GM03348 (cell line): ENCODE results near the gene AMPD2.
"Not testable (repeated sequence)": the region's sequence is repeated elsewhere in the genome, so short reads cannot be mapped to it uniquely, and the experiment has no call there.

ENCODE experiments used
- DNase-seq: peaks from one replicate; pipeline ENCODE4 v3.0.0; 2012; ENCODE audit warnings: low spot score

Gene AMPD2

DNA sequence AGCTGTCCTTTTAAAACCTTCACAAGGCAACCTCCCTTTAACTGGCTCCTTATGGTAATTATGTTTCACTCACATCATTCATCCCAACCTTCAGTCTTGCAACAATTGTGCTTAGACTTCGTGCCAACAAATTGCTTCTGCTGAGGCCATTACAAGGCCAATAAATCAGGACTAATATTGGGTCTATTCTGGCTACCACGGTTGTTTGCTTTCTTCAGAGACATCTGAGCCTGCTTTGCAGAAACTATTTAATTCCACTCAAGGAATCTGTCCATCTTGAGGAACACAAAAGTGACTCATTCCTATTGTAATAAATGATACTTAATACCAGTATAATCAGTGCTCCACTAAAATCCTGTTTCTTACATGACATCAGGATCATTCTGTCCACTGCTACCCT lies 33.7 kb downstream of the AMPD2 start:
- DNase-seq = no peak

DNA sequence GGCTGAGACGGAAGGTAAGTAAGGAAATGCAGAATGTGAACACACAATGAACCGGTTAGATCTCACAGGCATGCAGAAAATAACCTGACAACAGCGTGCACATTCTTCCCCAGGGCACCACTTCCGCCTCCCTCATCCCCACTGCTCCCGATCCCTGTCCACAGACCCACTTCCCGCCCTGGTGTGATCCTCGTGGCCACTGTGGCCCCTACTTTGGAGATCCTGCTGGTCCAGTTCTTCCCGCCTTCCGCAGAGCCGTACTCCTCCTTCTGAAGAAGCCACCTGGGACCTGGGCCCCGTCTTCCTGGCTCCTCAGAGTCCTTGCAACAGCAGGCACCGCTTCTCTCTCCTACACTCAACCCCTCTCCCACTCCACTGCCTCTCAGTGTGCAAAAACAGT lies 34.9 kb downstream of the AMPD2 start:
- no peak for DNase-seq

DNA sequence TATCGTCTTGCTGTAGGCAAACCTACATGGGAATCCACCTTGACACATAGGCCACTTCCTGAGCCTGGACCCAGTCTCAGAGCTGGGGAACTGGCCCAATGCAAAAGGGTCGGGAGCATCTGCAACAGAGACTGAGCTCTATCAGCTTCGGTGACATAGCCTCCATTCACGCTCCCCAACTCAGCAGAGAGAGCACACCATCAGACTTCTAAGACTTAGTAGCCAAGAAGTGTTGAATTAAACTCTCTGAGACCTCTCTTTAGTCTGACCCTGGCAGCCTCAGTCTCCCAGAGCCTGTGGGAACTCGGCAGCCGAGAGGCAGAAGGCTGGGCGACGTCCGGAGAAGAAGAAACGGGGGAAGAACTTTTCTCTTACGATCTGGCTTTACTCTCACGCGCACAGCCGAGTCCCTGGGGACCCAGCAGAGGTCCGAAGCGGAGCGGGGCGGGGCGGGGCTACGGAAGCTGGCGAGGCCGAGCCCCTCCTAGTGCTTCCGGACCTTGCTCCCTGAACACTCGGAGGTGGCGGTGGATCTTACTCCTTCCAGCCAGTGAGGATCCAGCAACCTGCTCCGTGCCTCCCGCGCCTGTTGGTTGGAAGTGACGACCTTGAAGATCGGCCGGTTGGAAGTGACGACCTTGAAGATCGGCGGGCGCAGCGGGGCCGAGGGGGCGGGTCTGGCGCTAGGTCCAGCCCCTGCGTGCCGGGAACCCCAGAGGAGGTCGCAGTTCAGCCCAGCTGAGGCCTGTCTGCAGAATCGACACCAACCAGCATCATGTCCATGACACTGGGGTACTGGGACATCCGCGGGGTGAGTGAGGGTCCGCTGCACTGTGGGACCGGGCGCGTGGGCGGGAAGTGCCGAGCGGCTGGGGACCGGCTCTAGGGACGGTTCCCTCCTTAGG lies 36.2 kb downstream of the AMPD2 start, which contains the start of gene GSTM4:
GSTM4 (plus strand) TSS at position 485 of the 905 bp plus-strand sequence; CDS start at position 776, 291 bp downstream.
- peak; percentile 93 for DNase-seq

DNA sequence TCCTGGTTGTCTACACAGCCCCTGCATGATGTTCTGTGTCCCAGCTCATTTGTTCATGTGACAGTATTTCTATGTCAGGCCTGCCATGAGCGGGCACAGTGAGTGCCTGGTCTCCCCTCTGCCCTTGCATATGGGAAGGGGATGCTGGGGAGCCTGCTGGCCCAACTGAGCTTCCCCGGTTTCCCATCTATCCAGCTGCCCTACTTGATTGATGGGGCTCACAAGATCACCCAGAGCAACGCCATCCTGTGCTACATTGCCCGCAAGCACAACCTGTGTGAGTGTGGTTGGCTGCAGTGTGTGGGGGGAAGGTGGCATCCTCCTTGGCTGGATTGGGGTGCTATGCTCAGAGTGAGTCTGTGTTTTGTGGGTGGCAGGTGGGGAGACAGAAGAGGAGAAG lies 37.8 kb downstream of the AMPD2 start:
- no peak for DNase-seq

DNA sequence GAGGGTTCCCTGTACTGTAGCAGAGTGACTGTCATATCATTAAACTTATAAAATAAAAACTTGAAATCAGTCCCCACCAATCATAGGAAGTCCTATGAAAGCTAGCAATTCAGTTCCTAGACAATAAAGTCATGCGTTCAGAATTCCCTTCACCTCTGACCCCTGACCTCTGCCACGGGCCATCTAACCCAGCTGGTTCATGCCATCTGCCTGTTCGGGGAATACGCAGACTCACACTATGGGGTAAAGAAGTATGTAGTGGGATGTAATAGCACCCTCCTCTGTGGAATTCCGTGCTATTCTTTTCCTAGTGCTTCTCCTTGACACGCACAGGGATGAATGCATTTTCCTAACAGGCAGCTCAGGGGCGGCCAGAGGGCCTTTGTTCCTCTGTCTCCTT lies 38.3 kb downstream of the AMPD2 start:
- DNase-seq = no peak

DNA sequence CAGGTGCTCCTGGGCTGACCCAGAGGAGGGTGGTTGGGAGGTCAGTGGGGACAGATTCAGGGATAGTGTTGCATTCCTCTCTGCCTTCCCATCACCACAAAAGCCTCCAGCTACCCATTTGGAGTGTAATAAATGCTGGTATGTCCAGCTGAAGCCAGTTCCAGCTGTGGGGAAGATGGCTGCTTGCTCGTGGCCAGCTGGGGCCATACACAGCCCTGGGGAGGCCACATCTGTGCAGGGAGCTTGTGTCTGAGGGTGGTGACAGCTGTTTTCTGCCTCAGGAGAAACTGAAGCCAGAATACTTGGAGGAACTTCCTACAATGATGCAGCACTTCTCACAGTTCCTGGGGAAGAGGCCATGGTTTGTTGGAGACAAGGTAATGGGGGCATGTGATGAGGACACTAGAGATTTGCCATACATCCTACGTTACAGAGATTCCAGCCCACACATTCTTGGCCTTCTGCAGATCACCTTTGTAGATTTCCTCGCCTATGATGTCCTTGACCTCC lies 39.0 kb downstream of the AMPD2 start:
- no peak for DNase-seq

- no peak for DNase-seq
Observed at GRCh38 chr1:109659145-109659544, 39.5 kb downstream of the AMPD2 start.

GRCh38 chr1:109659997-109660690 lies 40.5 kb downstream of the AMPD2 start:
- no peak for DNase-seq

GRCh38 chr1:109660691-109661026 lies 41.0 kb downstream of the AMPD2 start:
- not testable (repeated sequence) for DNase-seq

DNA sequence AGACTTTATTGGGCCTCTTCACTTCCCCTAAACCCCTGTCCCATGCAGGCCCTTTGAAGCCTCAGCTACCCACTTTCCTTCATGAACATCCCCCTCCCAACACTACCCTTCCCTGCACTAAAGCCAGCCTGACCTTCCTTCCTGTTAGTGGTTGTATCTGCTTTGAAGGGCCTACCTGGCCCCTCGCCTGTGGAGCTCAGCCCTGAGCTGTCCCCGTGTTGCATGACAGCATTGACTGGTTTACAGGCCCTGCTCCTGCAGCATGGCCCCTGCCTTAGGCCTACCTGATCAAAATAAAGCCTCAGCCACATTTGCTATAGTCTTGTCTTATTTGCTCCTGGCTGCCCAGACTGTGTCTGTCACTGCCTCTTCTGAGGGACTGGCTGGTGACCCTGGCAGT lies 41.8 kb downstream of the AMPD2 start:
- no peak for DNase-seq

- no peak for DNase-seq
Observed at GRCh38 chr1:109664671-109665070, 45.0 kb downstream of the AMPD2 start.

DNA sequence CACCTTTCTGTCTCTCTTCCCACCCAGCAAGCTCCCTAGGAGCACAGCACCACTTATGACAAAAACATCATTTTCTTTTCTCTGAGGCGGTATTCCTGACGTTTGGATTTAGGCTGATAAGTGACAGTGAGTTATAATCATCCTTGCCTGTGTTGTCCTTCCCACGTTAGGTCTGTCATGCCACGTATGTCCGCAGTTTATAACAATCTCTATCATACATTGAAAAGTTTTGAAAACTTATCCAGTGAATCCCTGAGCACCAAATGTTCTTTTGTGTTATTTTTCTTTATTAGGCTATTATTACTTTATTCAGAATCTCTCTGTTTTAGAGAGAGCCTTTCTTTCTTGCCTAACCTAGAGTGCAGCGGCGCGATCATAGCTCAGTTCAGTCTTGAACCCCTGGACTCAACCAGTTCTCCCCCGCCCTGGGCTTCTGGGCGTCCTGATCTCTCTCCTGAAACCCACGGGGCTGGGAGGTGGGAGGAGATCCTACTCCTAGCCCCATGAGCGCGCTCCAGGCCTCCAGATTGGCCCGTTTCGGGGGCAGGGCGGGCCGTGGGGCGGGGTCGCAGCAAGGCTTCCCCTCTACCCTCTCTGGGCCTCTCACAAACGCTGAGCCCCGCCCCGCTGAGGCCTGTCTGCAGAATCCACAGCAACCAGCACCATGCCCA lies 48.0 kb downstream of the AMPD2 start, which contains the start of gene GSTM2:
GSTM2 (plus strand) TSS at position 606 of the 671 bp plus-strand sequence; CDS start at position 665, 59 bp downstream.
- DNase-seq = peak; percentile 98

- no peak for DNase-seq
Observed at GRCh38 chr1:109668123-109668775, 48.6 kb downstream of the AMPD2 start.

- DNase-seq = no peak
Observed at GRCh38 chr1:109669246-109669948, 49.8 kb downstream of the AMPD2 start.

GRCh38 chr1:109669949-109670302 lies 50.3 kb downstream of the AMPD2 start:
- DNase-seq = not testable (repeated sequence)

DNA sequence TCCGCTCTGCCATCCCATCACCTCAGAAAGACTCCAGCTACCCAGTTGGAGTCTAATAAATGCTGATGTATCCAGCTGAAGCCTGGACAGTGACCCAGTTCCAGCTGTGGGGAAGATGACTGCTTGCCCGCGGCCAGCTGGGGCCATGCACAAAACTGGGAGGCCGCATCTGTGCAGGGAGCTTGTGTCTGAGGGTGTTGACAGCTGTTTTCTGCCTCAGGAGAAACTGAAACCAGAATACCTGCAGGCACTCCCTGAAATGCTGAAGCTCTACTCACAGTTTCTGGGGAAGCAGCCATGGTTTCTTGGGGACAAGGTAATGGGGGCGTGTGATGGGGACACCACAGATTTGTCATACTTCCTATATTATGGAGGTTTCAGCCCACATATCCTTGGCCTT lies 51.4 kb downstream of the AMPD2 start:
- no peak for DNase-seq

DNA sequence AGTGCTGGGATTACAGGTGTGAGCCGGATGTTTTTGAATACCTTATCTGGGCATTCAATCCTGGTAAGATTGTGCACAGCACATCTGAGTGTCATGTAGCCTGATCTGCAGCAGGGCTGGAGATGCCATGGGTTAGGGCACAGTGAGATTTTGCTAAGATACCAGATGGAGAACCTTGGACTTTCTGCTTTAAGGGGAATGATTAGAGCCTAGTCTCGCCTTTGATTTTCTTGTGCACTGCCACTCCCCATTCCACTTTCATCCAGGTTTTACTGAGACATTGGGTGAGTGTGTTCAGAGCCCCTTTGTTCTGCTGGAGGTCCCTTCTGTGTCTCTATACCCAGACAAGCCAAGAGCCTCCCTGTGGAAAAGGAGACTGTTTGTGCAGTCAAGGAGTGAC lies 54.2 kb downstream of the AMPD2 start:
- not testable (repeated sequence) for DNase-seq

DNA sequence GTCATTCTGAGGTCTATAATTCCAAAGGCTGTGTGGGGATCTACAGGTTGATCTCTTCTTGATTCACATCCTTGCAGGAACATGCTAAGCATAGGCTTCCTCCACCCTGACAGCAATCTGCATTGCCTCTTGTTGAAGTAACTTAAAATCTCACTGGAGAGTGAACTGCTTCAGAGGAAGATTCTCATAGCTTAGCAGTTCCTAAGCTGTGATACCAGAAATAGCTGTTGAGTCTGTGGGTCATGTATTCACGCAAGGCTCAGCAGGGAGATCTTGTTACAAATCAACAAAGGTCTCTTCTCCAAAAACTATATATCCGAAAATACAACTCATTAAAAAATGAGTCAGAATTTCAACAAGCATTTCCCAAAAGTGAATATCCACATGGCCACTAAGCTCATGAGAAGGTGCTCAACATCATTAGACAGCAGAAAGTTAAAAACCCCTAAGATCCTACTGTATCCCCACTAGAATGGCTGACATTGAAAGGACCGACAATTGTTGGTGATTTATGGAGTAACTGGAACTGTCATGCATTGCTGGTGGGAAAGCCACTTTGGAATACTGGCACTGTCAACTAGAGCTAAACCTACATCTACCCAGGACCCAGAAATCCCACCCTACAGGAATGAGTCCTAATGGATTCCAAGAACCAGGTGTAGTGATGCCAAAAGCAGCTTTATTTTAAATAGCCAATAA lies 57.2 kb downstream of the AMPD2 start:
- not testable (repeated sequence) for DNase-seq

GRCh38 chr1:109677459-109677858 lies 57.8 kb downstream of the AMPD2 start:
- DNase-seq = no peak

DNA sequence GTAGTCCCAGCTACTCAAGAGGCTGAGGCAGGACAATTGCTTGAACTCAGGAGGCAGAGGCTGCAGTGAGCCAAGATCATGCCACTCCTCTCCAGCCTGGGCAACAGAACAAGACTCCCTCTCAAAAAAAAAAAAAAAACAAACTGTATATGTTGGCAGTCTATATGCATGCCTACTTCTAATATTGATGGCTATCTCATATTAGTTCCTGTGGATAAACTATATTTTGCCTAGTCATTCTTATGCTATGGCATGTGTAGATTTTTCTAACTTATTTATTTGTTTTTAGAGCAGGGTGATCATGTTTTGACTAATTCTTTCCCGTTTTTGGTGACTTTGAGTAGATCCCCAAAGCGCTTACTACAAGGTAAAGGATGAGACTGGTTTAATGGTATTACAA lies 59.0 kb downstream of the AMPD2 start:
- not testable (repeated sequence) for DNase-seq
